Embryonic facial prominence (tissue), 1 donor: Measurements from ENCODE around the gene MARCHF10.
"Not testable (repeated sequence)": the region's sequence is repeated elsewhere in the genome, so short reads cannot be mapped to it uniquely, and the experiment has no call there.

Experiments used
- DNase-seq: peaks from one replicate; pipeline ENCODE4 v3.0.0-alpha.2; 2016; ENCODE audit errors: extremely low spot score

The MARCHF10 gene, protein sequence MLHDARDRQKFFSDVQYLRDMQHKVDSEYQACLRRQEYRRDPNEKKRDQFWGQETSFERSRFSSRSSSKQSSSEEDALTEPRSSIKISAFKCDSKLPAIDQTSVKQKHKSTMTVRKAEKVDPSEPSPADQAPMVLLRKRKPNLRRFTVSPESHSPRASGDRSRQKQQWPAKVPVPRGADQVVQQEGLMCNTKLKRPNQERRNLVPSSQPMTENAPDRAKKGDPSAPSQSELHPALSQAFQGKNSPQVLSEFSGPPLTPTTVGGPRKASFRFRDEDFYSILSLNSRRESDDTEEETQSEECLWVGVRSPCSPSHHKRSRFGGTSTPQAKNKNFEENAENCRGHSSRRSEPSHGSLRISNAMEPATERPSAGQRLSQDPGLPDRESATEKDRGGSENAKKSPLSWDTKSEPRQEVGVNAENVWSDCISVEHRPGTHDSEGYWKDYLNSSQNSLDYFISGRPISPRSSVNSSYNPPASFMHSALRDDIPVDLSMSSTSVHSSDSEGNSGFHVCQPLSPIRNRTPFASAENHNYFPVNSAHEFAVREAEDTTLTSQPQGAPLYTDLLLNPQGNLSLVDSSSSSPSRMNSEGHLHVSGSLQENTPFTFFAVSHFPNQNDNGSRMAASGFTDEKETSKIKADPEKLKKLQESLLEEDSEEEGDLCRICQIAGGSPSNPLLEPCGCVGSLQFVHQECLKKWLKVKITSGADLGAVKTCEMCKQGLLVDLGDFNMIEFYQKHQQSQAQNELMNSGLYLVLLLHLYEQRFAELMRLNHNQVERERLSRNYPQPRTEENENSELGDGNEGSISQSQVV

DNA sequence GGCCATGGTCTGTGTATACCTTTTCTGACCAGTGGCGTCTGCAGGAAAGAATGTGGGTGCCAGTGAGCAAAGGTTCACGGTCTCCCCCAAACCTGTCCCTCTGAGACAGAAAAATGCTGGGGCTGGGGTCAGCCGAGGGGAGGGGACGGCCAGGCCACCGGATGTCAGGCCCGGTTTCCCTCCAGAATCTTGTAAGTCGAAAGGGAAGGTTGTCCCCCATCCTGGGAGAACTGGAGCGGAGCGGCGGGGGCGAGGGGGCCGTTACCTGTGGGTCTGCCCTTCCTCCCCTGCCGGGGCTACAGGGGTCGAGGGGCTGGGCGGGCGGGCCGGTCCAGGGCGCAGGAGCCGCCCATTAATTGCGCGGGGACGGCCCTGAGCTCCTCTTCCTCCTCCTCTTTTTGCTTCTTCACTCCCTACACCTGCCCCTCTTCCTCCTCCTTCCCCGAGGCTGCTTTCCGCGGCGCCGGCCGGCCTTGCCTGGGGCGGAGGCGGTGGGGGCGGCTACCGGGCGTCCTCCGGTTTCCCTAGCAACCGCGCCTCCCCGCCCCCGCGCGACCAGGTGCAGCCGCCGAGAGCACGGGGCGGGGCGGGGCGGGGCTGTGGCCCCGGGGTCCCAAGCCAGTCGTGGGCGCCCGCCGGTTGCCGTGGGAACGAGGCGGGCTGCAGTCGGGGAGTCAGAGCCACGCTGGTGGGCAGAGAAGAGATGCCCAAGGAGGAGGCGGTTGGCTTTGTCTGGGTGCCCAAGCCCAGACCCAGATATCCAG, at the start of gene MARCHF10:
MARCHF10 (minus strand) TSS at position 503 of the 764 bp plus-strand sequence. CDS start 6,579 bp downstream, outside the sequence.
- DNase-seq: no peak

DNA sequence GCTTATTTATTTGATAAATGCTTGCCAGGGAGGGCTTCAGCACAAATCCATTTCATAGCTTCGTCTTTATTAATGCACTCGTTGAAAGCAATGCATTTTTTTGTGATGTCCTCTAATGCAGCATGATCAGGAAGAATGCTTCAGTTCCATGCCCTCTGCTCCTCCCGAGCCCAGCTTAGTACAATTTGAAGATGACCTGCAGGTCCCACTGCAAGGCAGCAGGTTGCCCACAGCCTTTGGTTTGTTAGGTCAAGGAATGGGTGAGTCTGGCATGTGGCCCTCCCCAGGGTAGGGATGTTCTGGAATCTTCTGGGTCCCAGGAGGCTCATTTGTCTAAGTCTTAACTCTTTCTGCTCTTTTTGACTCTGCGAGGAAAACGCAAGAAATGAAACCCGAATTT, 49.4 kb upstream of the MARCHF10 start:
- DNase-seq: no peak

DNA sequence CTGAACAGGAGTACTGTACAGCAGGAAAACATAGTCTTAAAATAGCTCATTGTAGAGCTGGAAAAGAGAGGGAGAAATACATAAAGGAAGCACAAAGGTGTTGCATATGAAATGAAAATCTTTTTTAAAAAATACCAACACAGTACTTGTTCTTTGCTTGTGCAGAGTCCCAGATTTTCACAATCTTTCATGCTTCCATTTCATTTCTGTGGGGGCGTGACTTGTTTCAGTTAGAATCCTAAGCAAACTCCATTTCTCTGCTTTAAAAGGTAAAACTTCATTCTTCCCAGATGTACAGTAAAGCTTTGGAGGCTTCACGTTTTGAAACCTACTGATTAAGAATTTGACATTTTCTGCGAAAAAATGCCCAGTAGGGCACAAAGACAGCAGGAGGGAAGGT, 48.5 kb upstream of the MARCHF10 start:
- DNase-seq: no peak

DNA sequence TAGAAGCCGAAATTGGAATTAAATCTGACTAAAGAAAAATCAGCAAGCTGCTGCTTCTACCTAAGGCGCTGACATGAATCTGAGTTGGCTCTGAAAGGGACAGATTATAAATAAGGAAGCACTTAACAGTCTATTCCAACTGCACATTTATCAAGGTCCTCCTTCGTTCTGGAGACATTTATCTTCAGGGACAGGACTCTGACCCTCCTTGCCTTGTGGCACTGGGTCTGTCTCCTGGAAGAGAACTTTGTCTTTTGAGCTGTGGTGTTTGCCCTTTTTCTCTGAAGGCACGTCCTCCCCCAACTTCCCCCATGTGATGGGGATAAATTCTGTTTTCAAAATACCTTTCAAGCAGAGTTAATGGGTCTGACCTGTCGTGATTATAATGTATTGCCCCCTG, 47.0 kb upstream of the MARCHF10 start:
- no peak for DNase-seq

DNA sequence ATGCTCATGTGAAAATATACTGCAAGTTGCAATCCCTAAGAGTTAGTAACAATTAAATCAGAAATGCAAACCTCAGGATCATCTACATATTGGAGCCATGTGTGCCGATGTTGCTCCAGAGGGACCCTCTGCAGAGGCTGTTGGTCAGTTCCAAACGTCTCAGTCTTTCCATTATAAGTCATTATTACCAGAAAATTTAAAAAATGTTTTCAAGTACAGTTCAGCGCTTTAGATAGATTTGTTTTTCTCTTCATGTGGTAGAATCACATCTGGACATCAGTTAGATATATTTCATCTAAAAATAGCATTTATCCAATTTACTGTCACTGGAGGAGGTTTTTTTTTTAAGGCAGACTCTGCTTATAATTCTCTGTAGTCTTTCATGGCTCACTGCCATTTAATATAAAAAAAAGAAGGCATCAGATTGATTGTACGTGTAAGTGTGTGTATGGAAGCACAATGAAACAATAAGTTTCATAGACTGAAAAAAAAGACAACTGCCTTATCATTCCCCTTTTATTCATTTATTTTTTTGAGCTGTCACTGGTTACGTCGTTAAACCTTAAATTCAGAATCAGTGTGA, 46.1 kb upstream of the MARCHF10 start:
- DNase-seq: no peak

DNA sequence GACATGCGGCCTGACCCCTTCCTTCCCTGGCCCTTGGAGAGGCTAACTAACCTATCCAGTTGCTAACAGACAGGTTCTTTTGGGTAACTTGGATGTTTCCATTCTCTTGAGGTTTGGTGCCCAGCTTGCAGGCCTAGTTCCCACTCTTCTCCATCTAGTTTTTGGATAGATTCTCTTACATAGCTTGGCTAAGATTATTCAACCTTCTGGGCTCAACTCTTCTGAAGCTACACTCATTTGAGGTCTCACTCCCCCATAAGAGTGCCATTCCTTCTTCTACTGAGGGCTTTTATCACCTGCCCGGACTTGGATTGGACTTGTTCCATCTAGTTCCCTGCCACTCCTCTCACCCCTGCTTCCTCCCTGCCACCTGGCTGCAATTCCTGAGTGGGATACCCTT, 44.1 kb upstream of the MARCHF10 start:
- no peak for DNase-seq

DNA sequence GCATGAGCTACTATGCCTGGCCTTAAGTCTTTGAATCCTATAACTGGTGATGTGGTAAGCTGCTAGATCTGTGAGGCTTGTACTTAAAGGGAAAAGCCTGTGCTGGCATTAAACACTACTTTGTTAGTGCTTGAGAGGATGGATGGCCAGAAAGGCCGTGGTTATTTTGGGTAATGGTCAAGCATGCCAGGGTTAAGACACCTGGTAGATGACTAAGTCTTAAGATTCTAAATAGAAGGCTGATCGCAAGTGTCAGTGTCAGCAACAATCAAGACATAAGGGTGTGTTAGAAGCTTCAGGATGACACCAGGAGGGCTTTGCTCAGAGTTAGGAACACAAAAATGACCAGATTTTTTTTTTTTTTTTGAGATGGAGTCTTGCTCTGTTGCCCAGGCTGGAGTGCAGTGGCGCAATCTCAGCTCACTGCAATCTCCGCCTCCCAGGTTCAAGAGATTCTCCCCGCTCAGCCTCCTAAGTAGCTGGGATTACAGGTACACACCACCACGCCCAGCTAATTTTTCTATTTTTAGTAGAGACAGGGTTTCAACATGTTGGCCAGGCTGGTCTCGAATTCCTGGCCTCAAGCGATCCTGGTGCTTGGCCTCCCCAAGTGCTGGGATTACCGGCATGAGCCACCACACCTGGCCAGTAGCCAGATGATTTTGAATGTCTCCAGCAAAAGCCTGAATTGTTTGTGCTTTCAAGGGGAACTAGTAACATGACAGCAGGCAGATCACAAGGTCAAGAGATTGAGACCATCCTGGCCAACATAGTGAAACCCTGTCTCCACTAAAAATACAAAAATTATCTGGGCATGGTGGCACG, 41.7 kb upstream of the MARCHF10 start:
- DNase-seq: not testable (repeated sequence)

DNA sequence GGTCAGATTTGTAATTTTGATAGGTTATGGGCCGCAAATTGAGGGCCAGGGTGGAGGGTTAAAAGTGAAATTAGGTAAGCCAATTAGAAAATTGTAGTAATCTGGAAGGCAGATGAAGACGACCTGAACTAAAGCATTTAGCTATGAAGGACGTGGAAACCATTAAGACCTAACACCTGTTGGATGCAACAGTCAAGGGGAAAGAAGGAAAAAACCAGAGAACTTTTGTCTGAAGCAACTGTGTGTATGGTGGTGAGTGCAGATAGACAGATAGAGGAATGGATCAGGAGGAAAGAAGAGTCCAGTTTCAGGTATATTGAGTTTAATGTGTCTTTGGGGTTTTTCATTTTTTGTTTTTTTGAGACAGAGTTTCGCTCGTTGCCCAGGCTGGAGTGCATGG, 40.2 kb upstream of the MARCHF10 start:
- no peak for DNase-seq

DNA sequence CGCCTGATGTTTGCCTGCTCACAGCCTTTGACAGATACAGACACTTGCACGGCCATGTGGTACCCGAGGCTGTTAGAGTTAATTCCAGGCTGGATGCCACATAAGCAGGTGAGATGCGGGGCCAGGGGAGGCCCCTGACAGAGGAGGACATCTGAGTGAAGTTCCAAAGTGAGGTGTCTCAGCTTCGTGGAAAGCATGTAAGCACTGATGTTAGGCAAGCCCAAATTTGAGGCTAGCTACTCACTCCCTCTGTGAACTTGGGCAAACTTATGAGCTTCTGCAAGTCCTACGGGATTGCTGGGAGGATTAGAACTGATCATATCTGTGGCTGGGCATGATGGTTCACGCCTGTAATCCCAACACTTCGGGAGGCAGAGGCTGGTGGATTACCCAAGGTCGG, 39.3 kb upstream of the MARCHF10 start:
- DNase-seq: no peak

DNA sequence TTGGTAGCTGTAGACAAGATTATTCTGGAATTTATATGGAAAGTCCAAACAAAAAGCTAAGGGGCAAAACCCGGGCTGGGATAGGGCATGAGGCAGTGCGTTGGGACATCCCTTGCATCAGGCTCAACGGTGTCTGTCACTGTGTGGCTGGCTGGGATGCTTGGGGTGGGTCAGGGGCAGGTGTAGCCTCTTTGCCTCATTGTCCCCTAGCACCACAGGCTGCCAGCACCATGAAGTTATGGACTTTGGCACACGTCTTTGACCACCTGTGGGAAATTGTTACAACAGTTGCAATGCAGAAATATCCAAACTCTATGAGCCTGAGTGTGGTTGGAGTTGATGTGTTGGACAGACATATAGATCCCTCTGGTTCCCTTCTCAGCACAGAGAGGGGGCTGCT, 32.8 kb upstream of the MARCHF10 start:
- DNase-seq: no peak

DNA sequence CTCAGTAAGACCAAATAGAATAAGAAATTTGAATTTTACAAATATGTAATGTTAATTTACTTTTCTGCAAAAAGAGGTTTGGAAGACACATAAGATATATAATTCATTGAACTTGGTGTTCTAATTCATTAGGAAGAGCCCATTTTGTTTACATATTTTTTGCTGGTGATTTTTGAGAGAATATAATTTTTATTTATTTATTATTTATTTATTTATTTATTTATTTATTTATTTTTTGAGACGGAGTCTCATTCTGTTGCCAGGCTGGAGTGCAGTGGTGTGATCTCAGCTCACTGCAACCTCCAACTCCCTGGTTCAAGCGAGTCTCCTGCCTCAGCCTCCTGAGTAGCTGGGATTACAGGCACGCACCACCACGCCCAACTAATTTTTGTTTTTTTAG, 25.7 kb upstream of the MARCHF10 start:
- DNase-seq: not testable (repeated sequence)

DNA sequence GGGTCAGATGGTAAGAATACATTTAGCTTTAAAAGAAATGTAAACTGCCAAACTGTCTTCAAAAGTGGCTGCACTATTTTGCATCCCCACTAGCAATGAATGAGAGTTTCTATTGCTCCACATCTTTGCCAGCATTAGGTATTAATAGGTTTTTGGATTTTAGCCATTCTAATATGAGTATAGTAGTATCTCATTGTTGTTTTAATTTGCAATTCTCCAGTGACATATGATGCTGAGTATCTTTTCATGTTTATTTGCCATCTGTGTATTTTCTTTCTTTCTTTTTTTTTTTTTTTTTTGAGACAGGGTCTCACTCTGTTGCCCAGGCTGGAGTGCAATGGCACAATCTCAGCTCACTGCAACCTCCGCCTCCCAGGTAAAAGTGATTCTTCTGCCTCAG, 24.3 kb upstream of the MARCHF10 start:
- no peak for DNase-seq

DNA sequence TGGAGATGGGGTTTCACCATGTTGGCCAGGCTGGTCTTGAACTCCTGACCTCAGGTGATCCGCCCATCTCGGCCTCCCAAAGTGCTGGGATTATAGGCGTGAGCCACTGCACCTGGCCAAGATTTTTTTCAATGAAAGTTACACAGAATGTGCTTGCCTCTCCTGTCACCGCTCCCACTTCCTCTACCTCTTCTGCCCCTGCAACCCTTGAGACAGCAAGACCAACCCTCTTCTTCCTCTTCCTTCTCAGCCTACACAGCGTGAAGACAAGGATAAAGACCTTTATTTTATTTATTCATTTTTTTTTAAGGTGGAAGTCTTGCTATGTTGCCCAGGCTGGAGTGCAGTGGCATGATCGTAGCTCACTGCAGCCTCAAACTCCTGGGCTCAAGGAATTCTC, 23.0 kb upstream of the MARCHF10 start:
- not testable (repeated sequence) for DNase-seq

DNA sequence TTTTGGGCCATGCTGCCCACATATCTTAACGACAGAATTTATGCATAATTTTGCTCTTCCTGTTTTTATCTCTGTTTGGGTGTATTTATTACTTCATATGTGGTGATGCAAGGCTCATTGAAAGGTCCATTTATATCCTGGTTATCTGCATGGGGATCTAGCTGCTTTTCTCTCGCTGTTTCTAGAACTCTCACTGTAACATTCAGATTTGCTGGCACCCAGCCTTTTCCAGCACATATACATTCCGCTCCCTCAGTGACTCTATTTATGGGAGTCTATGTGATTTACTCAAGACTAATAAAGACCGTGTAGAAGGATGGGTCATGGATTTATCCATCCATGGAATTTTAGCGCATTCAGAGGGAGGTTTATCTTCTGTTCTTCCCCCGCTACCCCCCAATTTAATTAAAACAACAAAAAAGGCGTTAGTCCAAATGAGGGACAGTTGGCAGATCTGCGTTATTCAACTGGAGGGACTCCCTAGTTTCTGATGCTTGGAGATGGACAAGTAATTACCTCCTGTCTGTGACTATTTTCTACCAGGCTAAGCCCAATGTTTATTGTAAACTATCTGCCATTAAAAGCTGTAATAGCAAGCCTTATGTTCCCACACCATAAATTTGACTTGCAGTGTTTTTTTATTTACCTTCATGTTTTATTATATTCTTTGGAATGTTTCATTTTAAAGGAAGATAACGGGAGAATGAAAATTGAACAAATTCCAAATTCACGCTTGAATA, 19.8 kb upstream of the MARCHF10 start:
- DNase-seq: no peak

DNA sequence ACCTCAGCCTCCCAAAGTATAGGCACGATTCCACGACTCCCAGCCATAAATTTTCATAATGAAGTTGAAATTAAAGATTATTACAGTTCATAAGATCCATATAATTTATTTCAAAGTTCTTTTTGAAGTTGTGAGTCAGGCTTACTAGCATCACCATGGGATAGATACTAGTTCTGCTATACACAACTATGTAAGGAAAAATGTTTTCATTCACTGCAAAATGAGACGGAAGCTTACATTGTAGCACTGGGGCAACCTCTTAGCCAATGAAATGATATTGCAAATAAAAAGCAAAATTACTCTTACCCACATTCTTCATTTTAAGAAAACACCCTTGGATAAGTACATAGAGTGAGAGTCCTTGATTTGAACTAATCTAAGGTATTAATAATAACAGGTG, 18.8 kb upstream of the MARCHF10 start:
- no peak for DNase-seq

DNA sequence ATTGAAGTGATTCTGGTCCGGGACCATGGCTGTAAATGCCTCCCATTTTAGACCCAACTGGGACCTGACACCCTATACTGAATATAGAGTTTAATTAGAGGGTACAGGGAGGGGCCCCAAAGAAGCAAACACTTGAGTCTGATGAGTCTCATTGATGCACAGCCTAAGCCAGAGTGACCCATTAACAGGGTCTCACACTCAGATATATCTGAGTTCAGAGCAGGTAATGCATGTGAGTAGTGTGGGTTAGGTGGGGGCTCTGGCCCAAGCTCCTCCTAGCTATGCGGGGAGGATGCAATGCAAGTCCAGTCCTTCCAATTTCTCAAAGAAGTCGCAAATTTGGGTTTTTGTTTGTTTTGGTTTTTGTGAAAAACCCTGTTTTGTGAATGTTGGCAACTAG, 17.1 kb upstream of the MARCHF10 start:
- no peak for DNase-seq

DNA sequence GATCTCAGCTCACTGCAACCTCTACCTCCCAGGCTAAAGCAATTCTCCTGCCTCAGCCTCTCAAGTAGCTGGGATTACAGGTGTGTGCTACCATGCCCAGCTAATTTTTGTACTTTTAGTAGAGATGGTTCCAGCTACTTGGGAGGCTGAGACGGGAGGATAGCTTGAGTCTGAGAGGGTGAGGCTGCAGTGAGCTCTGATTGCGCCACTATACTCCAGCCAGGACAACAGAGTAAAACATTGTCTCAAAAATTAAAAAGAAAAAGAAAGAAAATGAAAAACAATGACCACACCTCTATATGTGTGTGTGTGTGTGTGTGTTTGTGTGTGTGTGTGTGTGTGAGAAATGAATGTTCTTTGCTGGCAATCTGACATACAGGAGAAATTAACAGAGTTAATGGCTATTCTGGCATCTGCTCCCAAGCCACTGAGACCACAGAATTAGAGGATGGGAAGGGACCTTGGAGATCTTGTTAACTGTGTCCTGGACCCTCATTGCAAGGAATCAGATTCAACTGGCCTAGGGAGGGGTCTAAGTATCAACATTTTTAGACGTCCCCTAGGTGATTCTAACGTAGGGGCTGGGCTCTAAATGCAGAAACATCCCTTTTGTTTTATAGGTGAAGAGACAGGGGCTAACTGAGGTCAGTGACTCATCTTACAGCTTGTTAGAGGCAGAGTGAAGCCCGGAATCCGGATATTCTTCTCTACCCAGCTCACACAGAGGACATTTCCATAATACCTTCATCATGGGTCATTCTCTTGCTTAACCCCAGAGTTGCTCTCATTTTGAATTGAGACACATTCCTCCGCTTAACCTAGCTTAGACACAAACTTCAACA, 16.4 kb upstream of the MARCHF10 start:
- no peak for DNase-seq

DNA sequence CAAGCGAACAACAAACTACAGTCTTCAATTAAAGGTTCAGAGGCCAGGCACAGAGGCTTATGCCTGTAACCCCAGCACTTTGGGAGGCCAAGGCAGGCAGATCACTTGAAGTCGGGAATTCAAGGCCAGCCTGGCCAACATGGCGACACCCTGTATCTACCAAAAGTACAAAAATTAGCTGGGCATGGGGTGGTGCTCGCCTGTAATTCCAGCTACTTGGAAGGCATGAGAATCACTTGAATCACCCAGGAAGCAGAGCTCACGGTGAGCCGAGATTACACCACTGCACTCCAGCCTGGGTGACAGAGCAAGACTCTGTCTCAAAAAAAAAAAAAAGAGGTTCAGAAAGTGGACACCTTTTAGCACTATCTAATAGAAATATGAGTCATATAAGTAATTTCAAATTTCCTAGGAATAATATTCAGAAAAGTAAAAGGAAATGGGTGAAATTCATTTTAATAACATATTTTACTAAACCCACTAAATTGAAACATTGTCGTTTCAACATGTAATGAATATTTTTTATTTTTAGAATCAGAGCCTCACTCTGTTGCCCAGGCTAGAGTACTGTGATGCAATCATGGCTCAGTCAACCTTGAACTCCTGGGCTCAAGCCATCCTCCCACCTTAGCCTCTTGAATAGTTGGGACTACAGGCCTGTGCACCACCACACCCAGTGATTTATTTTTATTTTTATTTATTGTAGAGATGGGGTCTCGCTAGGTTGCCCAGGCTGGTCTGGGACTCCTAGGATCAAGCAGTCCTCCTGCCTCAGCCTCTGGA, 15.2 kb upstream of the MARCHF10 start:
- no peak for DNase-seq
